Lower lobe of right lung (tissue), 2 donors: ENCODE data around the gene HABP4. TPM values are rescaled to one million over a fixed set of nuclear protein-coding genes. Genes with fewer than 3 reads are reported as not detected.

Experiments
- ATAC-seq, 2 donors: fragments of 200-7000 bp; cut with Tn5 transposase; one replicate each; pipeline ENCODE4 v1.9.1; 2020 to 2022; ENCODE audit warnings: mild to moderate bottlenecking in 2 of 2, moderate library complexity in 2 of 2
- DNase-seq: peaks from one replicate; pipeline ENCODE4 v3.0.0-alpha.2; 2020
- H3K27ac ChIP-seq: fragments of 200-600 bp; one replicate; pipeline ENCODE4 v1.8.0; 2022
- H3K27me3 ChIP-seq: fragments of 200-600 bp; one replicate; pipeline ENCODE4 v1.8.0; 2022; ENCODE audit warnings: low read depth
- H3K36me3 ChIP-seq: fragments of 200-600 bp; one replicate; pipeline ENCODE4 v1.8.0; 2022; ENCODE audit warnings: mild to moderate bottlenecking
- H3K4me1 ChIP-seq: fragments of 200-600 bp; one replicate; pipeline ENCODE4 v1.8.0; 2022
- H3K4me3 ChIP-seq: fragments of 200-600 bp; one replicate; pipeline ENCODE4 v1.8.0; 2022; ENCODE audit warnings: mild to moderate bottlenecking
- H3K9me3 ChIP-seq: fragments of 200-600 bp; one replicate; pipeline ENCODE4 v1.8.0; 2022
- intact Hi-C: fragments of 100-400 bp; cut with DNase I; formaldehyde crosslinking; loops from one replicate; pipeline ENCODE4 v1.11.0; 2022
- total RNA-seq: library from RNA; stranded (reverse); fragmentation: NEBNext Ultra II Directional; extraction: Animal tissue kit (Norgen Biotek cat#: 25700); gene quantifications from one replicate; pipeline ENCODE4 v1.2.1, GENCODE V29; 2021
- TF ChIP-seq, protein P1 (sequence below): fragments of 200-600 bp; IDR thresholded peaks from one replicate; pipeline ENCODE4 v1.8.0; 2022; ENCODE audit warnings: antibody characterized with exemption, mild to moderate bottlenecking
- donor health status: DM: no; HTN: yes; CAD: no; lungs with severe emphysema.

HABP4 gene
- total RNA-seq, 1 donor from 2014 or later: 9.8 TPM

DNA sequence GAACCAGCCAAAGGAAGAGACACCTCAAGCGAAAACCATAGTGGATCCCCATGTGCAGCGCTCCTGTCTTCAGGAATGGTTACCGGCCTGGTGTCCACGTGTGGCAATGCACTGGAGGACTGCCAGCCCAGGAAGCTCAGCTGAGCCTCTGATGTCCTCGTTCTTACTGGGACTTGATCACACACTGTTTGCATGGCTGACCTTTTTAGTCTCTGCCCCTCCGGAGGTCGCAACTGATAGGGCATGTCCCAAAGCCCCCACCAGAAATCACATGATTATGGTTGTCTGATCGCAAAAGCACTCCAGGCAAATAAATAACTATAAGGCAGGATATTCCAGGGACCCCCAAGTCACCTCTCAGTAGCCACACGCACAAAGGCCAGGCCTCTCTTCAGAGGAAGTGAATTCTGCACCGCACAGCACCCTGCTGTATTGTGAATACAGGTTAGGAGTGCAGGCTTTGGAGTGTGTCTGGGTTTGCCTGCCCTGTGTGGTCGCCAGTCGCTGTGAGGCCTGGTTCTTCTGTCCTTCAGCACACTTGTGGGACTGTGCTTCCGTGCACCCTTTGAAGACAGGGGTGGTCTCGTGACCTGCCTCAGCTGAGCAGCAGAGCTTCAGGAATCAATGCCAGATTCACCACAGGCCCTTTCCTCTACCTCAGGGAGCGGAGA is 13.4 kb upstream of the HABP4 start:
- no peaks in the 10 kb centered on the region for H3K36me3 ChIP-seq
- H3K4me1 ChIP-seq: no peaks in the 10 kb centered on the region
- ATAC-seq: no peak
- no peak for DNase-seq
- intact Hi-C loops: no loop called here
- H3K27ac ChIP-seq: no peak overlapping the region
- H3K27me3 ChIP-seq: no peaks in the 10 kb centered on the region
- H3K9me3 ChIP-seq: peaks cover 3% of the 10 kb centered on the region
- TF ChIP-seq, protein P1, sequence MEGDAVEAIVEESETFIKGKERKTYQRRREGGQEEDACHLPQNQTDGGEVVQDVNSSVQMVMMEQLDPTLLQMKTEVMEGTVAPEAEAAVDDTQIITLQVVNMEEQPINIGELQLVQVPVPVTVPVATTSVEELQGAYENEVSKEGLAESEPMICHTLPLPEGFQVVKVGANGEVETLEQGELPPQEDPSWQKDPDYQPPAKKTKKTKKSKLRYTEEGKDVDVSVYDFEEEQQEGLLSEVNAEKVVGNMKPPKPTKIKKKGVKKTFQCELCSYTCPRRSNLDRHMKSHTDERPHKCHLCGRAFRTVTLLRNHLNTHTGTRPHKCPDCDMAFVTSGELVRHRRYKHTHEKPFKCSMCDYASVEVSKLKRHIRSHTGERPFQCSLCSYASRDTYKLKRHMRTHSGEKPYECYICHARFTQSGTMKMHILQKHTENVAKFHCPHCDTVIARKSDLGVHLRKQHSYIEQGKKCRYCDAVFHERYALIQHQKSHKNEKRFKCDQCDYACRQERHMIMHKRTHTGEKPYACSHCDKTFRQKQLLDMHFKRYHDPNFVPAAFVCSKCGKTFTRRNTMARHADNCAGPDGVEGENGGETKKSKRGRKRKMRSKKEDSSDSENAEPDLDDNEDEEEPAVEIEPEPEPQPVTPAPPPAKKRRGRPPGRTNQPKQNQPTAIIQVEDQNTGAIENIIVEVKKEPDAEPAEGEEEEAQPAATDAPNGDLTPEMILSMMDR: no peak
- H3K4me3 ChIP-seq: no peak overlapping the region

DNA sequence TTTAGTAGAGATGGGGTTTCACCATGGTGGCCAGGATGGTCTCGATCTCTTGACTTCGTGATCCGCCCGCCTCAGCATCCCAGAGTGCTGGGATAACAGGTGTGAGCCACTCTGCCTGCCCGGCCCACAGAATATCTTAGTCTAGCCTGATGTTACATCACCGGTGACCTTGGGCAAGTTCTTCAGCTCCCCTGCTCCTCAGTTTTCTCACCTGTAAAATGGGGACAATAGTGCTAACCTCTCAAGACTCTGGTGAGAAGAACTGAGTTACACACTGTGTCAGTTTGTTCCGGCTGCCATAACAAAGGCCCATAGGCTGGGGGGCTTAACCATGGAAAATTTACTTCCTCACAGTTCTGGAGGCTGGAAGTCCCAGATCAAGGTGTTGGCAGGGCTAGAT is 12.5 kb upstream of the HABP4 start:
- H3K4me3 ChIP-seq: no peak overlapping the region
- DNase-seq (no peak), ATAC-seq (no peak)
- intact Hi-C loops: no loop called here
- H3K4me1 ChIP-seq: no peaks in the 10 kb centered on the region
- H3K27me3 ChIP-seq: no peaks in the 10 kb centered on the region
- H3K9me3 ChIP-seq: peaks cover 3% of the 10 kb centered on the region
- H3K27ac ChIP-seq: no peak overlapping the region
- TF ChIP-seq, protein P1: no peak
- H3K36me3 ChIP-seq: no peaks in the 10 kb centered on the region

DNA sequence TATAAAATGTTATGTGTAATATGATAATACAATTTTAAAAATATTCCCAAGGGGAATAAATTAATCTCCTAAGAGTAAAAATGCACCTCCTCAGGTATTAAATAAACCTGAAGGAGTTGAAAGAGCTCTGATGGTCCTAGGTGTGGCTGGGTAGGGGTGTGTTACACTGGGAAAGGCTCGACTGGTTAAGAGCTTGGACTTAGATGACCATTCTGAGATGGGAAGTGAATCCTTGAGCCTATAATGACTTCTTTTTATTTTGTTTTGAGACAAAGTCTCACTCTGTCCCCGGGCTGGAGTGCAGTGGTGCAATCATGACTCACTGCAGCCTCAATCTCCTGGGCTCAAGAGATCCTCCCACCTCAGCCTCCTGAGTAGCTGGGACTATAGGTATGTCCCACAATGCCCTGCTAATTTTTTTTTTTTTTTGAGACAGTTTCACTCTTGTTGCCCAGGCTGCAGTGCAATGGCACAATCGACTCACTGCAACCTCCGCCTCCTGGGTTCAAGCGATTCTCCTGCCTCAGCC is 9.2 kb upstream of the HABP4 start:
- no peak overlapping the region for H3K27ac ChIP-seq
- intact Hi-C loops: no loop called here
- DNase-seq (no peak), ATAC-seq (no peak)
- no peak overlapping the region for H3K4me3 ChIP-seq
- TF ChIP-seq, protein P1: no peak
- no peaks in the 10 kb centered on the region for H3K36me3 ChIP-seq
- H3K4me1 ChIP-seq: no peaks in the 10 kb centered on the region
- no peaks in the 10 kb centered on the region for H3K9me3 ChIP-seq
- no peaks in the 10 kb centered on the region for H3K27me3 ChIP-seq

DNA sequence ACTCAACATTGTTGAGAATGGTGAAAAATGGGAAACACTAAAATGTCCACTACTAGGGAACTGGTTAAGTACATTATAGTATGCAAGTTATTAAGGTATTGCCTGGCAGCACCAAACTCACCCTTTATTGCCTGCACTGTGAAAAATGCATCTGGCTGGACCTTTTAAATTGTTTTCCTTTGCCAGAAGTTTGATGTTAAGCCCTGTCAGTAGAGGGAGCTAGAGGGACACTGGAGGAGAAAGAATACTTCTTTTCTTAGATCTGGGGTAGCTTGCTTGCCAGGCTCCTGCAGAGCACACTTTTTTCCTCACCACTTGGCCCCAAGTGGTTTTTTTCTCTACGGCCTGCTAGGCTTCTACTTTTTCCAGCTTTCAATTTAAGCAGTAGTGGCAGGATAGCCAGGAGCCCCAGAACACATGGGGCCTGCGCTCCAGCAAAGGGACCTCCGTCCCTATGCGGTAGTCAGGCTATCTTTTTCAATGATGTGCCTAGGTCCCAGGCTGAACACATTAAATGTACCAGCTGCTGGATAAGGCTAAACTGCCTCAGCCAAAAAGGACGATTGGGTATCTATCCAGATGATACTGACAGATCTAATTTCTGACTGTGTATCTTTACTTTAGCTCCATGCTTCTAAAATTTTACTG is 8.0 kb upstream of the HABP4 start:
- no peaks in the 10 kb centered on the region for H3K27me3 ChIP-seq
- H3K36me3 ChIP-seq: no peaks in the 10 kb centered on the region
- intact Hi-C loops: no loop called here
- no peaks in the 10 kb centered on the region for H3K9me3 ChIP-seq
- DNase-seq (no peak), ATAC-seq (peak; percentile 78 to 84)
- H3K27ac ChIP-seq: no peak overlapping the region
- H3K4me1 ChIP-seq: no peaks in the 10 kb centered on the region
- TF ChIP-seq, protein P1: peak; percentile 51
- H3K4me3 ChIP-seq: no peak overlapping the region

DNA sequence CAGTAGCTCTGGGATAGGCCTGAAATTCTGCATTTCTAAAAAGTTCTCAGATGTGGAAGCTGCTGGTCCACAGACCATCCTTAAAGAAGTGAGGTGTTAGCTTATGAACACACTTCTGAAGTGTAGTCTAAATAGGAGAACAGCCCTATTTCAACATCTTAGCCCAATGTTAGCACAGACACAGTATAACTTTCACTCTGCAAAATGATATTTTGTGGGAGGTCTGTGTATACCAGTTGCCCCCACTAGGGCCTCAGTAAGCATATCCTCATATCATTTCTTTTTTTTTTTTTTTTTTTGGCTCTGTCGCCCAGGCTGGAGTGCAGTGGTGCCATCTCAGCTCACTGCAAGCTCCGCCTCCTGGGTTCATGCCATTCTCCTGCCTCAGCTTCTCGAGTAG is 7.5 kb upstream of the HABP4 start:
- Histone ChIP-seq H3K27ac (no peak overlapping the region), H3K4me1 (no peaks in the 10 kb centered on the region), H3K36me3 (no peaks in the 10 kb centered on the region), H3K27me3 (no peaks in the 10 kb centered on the region), H3K4me3 (no peak overlapping the region), H3K9me3 (no peaks in the 10 kb centered on the region)
- intact Hi-C loops: no loop called here
- TF ChIP-seq, protein P1: no peak
- DNase-seq (no peak), ATAC-seq (peak; percentile 54 to 58)
